Measurements from ENCODE around the gene SKP2. TPM values are rescaled to one million over a fixed set of nuclear protein-coding genes. Genes with fewer than 3 reads are reported as not detected.

SKP2 gene
- total and polyA plus RNA-seq, 4 donors, result 4.6 to 28.2 (median 15.4) TPM

- no peak overlapping the region for H3K27ac ChIP-seq (ENCODE audit: low read depth in 1 of 2, low read length in 2 of 2)
- no peak overlapping the region for H3K4me3 ChIP-seq (ENCODE audit: low read depth in 1 of 3, low read length in 3 of 3)
- no peak overlapping the region for H3K9ac ChIP-seq (ENCODE audit: low read depth in 1 of 2, low read length in 2 of 2)
- no peaks in the 10 kb centered on the region for H3K9me3 ChIP-seq (ENCODE audit: control insufficient read depth in 4 of 4, low read length in 3 of 4)
- no peaks in the 10 kb centered on the region for H3K27me3 ChIP-seq (ENCODE audit: control insufficient read depth in 4 of 4, insufficient read depth in 4 of 4, low read length in 3 of 4)
- peaks cover 0 to 9% (median 5%) of the 10 kb centered on the region in 4 donors for H3K4me1 ChIP-seq (ENCODE audit: control insufficient read depth in 4 of 4, insufficient read depth in 4 of 4, low read length in 3 of 4)
- H3K36me3 ChIP-seq (ENCODE audit: control insufficient read depth in 4 of 4, insufficient read depth in 3 of 4, low read depth in 1 of 4, low read length in 3 of 4), result peaks cover 1 to 50% (median 31%) of the 10 kb centered on the region in 4 donors
- no peak for TF ChIP-seq EGR1 (IDR thresholded peaks at IDR 0.05; ENCODE audit: low read depth in 2 of 2)
- no peak for TF ChIP-seq FOXA2 (IDR thresholded peaks at IDR 0.05)
- TF ChIP-seq GABPA (IDR thresholded peaks at IDR 0.05 in 1 of 2, conservative IDR thresholded peaks at IDR 0.05 in 1 of 2), result no peak
- TF ChIP-seq MAX (IDR thresholded peaks at IDR 0.05), result no peak
- no peak for TF ChIP-seq FOXA1 (IDR thresholded peaks at IDR 0.05)
- no peak for TF ChIP-seq RXRA (IDR thresholded peaks at IDR 0.05)
- no peak for TF ChIP-seq REST (IDR thresholded peaks at IDR 0.05)
- TF ChIP-seq HNF4A (conservative IDR thresholded peaks at IDR 0.05), result no peak
- no peak for TF ChIP-seq HNF4G (IDR thresholded peaks at IDR 0.05)
- no peak for TF ChIP-seq ATF3 (IDR thresholded peaks at IDR 0.05)
- TF ChIP-seq JUND (IDR thresholded peaks at IDR 0.05), result no peak
- no peak for TF ChIP-seq ZBTB33 (IDR thresholded peaks at IDR 0.05)
- no peak for TF ChIP-seq CTCF (IDR thresholded peaks at IDR 0.05; ENCODE audit: low read depth, low read length, missing input control)
- TF ChIP-seq SP1 (IDR thresholded peaks at IDR 0.05), result no peak
- TF ChIP-seq NR2F2 (IDR thresholded peaks at IDR 0.05), result no peak
- DNase-seq (ENCODE audit: low spot score), result no peak
These were observed 55.0 kb downstream of the SKP2 start for GRCh38 chr5:36206913-36207312.

GRCh38 chr5:36208786-36209185 is 56.9 kb downstream of the SKP2 start:
- no peak overlapping the region for H3K4me3 ChIP-seq (ENCODE audit: low read depth in 1 of 3, low read length in 3 of 3)
- no peak overlapping the region for H3K27ac ChIP-seq (ENCODE audit: low read depth in 1 of 2, low read length in 2 of 2)
- no peak for DNase-seq (ENCODE audit: low spot score)
- no peaks in the 10 kb centered on the region for H3K27me3 ChIP-seq (ENCODE audit: control insufficient read depth in 4 of 4, insufficient read depth in 4 of 4, low read length in 3 of 4)
- peaks cover 0 to 9% (median 5%) of the 10 kb centered on the region in 4 donors for H3K4me1 ChIP-seq (ENCODE audit: control insufficient read depth in 4 of 4, insufficient read depth in 4 of 4, low read length in 3 of 4)
- WGBS, result 98% methylated on average over 2 of the region's 2 CpGs
- H3K9me3 ChIP-seq (ENCODE audit: control insufficient read depth in 4 of 4, low read length in 3 of 4), result no peaks in the 10 kb centered on the region
- no peak overlapping the region for H3K9ac ChIP-seq (ENCODE audit: low read depth in 1 of 2, low read length in 2 of 2)
- TF ChIP-seq REST (IDR thresholded peaks at IDR 0.05) (no peak), RXRA (IDR thresholded peaks at IDR 0.05) (no peak), JUND (IDR thresholded peaks at IDR 0.05) (no peak)
- H3K36me3 ChIP-seq (ENCODE audit: control insufficient read depth in 4 of 4, insufficient read depth in 3 of 4, low read depth in 1 of 4, low read length in 3 of 4), result peaks cover 1 to 56% (median 30%) of the 10 kb centered on the region in 4 donors
